Measurements from ENCODE around the gene ZNF236. TPM values are rescaled to one million over a fixed set of nuclear protein-coding genes. Genes with fewer than 3 reads are reported as not detected.

ZNF236 gene
- total and polyA plus RNA-seq, 8 donors: 2.6 to 13.3 (median 6.7) TPM

- TF ChIP-seq CTCF (IDR thresholded peaks at IDR 0.05): no peak
- no peak for ATAC-seq
- Histone ChIP-seq H3K4me3 (no peak overlapping the region), H3K4me1 (no peaks in the 10 kb centered on the region), H3K36me3 (peaks cover 0 to 28% (median 0%) of the 10 kb centered on the region in 3 donors), H3K27ac (no peak overlapping the region), H3K27me3 (no peaks in the 10 kb centered on the region), H3K9me3 (no peaks in the 10 kb centered on the region)
- no peak for DNase-seq
- 78 to 83% methylated on average over 6 of the region's 6 CpGs for WGBS, 2 donors
- intact Hi-C loops (cut with DNase I): no loop called here
- FAIRE-seq: no peak
These were observed 81.0 kb downstream of the ZNF236 start for GRCh38 chr18:76903386-76903785.

- FAIRE-seq: no peak
- no peak for TF ChIP-seq CTCF (IDR thresholded peaks at IDR 0.05)
- Histone ChIP-seq H3K27me3 (no peaks in the 10 kb centered on the region), H3K9me3 (no peaks in the 10 kb centered on the region), H3K4me1 (no peaks in the 10 kb centered on the region), H3K36me3 (peaks cover 0 to 33% (median 4%) of the 10 kb centered on the region in 3 donors), H3K4me3 (no peak overlapping the region), H3K27ac (no peak overlapping the region)
- 86 to 92% methylated on average over 4 of the region's 4 CpGs for WGBS, 2 donors
- no peak for DNase-seq
- intact Hi-C loops (cut with DNase I): no loop called here
- no peak for ATAC-seq
These were observed 83.5 kb downstream of the ZNF236 start for GRCh38 chr18:76905821-76906220.

- intact Hi-C loops (cut with DNase I): no loop called here
- H3K4me1 ChIP-seq: no peaks in the 10 kb centered on the region
- H3K4me3 ChIP-seq: no peak overlapping the region
- H3K9me3 ChIP-seq: no peaks in the 10 kb centered on the region
- ATAC-seq (no peak), FAIRE-seq (no peak), DNase-seq (no peak)
- H3K27ac ChIP-seq: no peak overlapping the region
- TF ChIP-seq CTCF (IDR thresholded peaks at IDR 0.05): no peak
- 96 to 97% methylated on average over 10 of the region's 10 CpGs for WGBS, 2 donors
- peaks cover 0 to 44% (median 6%) of the 10 kb centered on the region in 3 donors for H3K36me3 ChIP-seq
- no peaks in the 10 kb centered on the region for H3K27me3 ChIP-seq
These were observed 85.9 kb downstream of the ZNF236 start for GRCh38 chr18:76908277-76908676.

- Histone ChIP-seq H3K27me3 (no peaks in the 10 kb centered on the region), H3K4me1 (no peaks in the 10 kb centered on the region), H3K4me3 (no peak overlapping the region), H3K36me3 (peaks cover 0 to 47% (median 12%) of the 10 kb centered on the region in 3 donors), H3K9me3 (no peaks in the 10 kb centered on the region), H3K27ac (no peak overlapping the region)
- no peak for FAIRE-seq
- 81 to 85% methylated on average over 4 of the region's 4 CpGs for WGBS, 2 donors
- TF ChIP-seq CTCF (IDR thresholded peaks at IDR 0.05): no peak
- ATAC-seq: no peak
- intact Hi-C loops (cut with DNase I): no loop called here
- DNase-seq: no peak
These were observed 87.1 kb downstream of the ZNF236 start for GRCh38 chr18:76909439-76909838.

- H3K4me1 ChIP-seq: no peaks in the 10 kb centered on the region
- H3K27me3 ChIP-seq: no peaks in the 10 kb centered on the region
- DNase-seq: no peak
- intact Hi-C loops (cut with DNase I): no loop called here
- no peak overlapping the region for H3K4me3 ChIP-seq
- no peak for FAIRE-seq
- WGBS, 2 donors: 87 to 90% methylated on average over 7 of the region's 7 CpGs
- H3K36me3 ChIP-seq: peaks cover 0 to 47% (median 17%) of the 10 kb centered on the region in 3 donors
- no peak for TF ChIP-seq CTCF (IDR thresholded peaks at IDR 0.05)
- no peak for ATAC-seq
- H3K9me3 ChIP-seq: no peaks in the 10 kb centered on the region
- H3K27ac ChIP-seq: no peak overlapping the region
These were observed 89.1 kb downstream of the ZNF236 start for GRCh38 chr18:76911440-76911839.
